Right ventricle myocardium superior (tissue), 1 donor: ENCODE measurements around the gene RANBP3. TPM values are rescaled to one million over a fixed set of nuclear protein-coding genes. Genes with fewer than 3 reads are reported as not detected.
A peak's percentile ranks its signal among the peaks of the same experiment; 100 is the strongest.
"Not testable (repeated sequence)": the region's sequence is repeated elsewhere in the genome, so short reads cannot be mapped to it uniquely, and the experiment has no call there.

Experiments used
- ATAC-seq: fragments of 200-7000 bp; cut with Tn5 transposase; one replicate; pipeline ENCODE4 v1.9.1; 2020; ENCODE audit warnings: mild to moderate bottlenecking; ENCODE audit not compliant: poor library complexity
- DNase-seq: peaks from one replicate; pipeline ENCODE4 v3.0.0-alpha.2; 2020
- intact Hi-C: fragments of 100-400 bp; cut with DNase I; formaldehyde crosslinking; loops from one replicate; pipeline ENCODE4 v1.11.2; 2022
- total RNA-seq: library from RNA; stranded (reverse); fragmentation: NEBNext Ultra II Directional; extraction: Animal tissue kit (Norgen Biotek cat#: 25700); gene quantifications from one replicate; pipeline ENCODE4 v1.2.1, GENCODE V29; 2021
- donor health status: DM: no; HTN: yes; CAD: no; lungs with severe emphysema.

Gene RANBP3
- total RNA-seq, 1 donor from 2014 or later, result 57.4 TPM

DNA sequence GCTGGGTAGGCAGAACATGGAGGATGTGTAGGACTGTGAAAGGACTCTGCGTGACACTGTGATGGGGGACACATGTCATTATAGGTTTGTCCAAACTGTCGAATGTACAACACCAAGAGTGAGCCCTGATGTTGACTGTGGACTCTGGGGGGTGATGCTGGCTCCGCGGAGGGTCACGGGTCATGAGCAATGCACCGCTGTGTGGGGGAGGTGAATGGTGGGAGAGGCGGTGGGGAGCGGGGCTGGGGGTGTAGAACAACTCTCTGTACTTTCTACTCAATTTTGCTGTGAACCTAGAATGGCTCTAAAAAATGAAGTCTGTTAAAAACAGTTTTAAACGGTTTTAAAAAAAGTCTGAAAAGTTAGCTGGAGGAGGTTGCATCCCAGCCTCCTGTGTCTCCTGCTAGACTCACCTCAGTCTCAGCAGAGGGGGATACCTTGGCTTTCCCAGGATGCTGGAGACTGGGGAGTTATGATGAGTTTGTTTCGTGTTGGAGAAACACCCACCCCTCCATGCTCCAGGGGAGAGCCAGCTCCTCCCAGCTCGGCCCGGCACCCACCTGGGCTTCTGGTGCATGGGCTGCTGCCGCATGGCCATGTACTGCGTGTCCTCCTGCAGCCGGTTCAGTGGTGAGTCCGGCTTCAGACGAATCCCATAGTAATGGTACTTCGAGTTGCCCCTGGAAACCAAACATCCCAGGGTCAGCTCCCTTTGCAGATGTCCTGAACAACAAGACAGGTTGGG is 34.7 kb upstream of the RANBP3 start:
- DNase-seq (peak; percentile 7), ATAC-seq (no peak)
- intact Hi-C loops, result no loop called here

GRCh38 chr19:6011794-6012193 is 33.9 kb upstream of the RANBP3 start:
- peak; percentile 13 for DNase-seq
- intact Hi-C loops, result no loop called here
- no peak for ATAC-seq

GRCh38 chr19:6011206-6011605 is 33.3 kb upstream of the RANBP3 start:
- DNase-seq (peak; percentile 19), ATAC-seq (no peak)
- intact Hi-C loops, result no loop called here

GRCh38 chr19:6010107-6010506 is 32.2 kb upstream of the RANBP3 start:
- ATAC-seq, result no peak
- intact Hi-C loops, result no loop called here
- DNase-seq, result peak; percentile 9

GRCh38 chr19:6007866-6008265 is 29.9 kb upstream of the RANBP3 start:
- intact Hi-C loops, result no loop called here
- DNase-seq (no peak), ATAC-seq (no peak)

DNA sequence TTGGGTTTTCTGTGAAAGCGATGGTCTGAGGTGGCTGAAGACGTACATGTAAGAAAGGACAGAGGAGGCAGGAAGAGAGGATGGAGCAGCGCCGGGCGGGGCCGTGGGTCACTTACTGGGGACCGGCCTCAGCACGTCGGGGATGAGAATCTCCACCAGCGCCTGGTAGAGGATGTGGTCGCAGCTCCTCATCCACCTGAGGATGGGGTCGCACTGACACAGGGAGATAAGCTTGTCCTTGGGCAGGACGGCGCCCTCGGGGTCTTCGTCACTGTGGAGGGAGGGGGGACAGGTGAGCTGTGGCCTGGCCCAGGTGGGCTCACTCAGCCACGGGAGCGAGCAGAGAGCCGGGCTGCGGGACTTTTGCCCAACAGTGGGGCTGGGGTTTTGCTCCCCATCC is 29.0 kb upstream of the RANBP3 start:
- DNase-seq (no peak), ATAC-seq (no peak)
- intact Hi-C loops, result no loop called here

GRCh38 chr19:6006070-6006446 is 28.1 kb upstream of the RANBP3 start:
- ATAC-seq, DNase-seq, intact Hi-C loops: not testable (repeated sequence)

- no peak for DNase-seq
- intact Hi-C loops, result no loop called here
- no peak for ATAC-seq
Observed at GRCh38 chr19:6005321-6006069, 27.6 kb upstream of the RANBP3 start.

GRCh38 chr19:6003976-6004375 is 26.0 kb upstream of the RANBP3 start:
- ATAC-seq (no peak), DNase-seq (no peak)

DNA sequence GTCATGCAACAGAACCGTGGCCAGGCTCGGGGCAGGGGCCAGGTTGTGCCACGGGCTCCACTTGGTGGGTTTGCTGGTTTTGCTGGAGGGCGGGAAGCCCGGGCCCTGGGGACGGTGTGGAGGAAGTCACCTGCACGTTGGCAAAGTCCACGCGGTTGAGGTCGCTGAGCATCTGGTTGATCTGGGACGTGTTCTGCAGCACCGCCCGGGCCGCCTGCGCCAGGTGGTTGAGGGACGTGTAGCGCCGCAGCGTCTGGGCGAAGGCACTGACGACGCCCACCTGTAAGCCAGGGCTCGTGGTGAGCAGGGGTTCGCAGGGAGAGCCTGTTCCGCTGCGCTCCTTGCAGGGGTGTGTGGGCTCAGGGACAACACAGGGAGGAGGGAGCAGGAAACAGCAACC is 24.7 kb upstream of the RANBP3 start:
- ATAC-seq (no peak), DNase-seq (no peak)
- intact Hi-C loops, result no loop called here

More at GRCh38 chr19:6003976-6004375, 26.0 kb upstream of the RANBP3 start:
- intact Hi-C loops, result no loop called here

DNA sequence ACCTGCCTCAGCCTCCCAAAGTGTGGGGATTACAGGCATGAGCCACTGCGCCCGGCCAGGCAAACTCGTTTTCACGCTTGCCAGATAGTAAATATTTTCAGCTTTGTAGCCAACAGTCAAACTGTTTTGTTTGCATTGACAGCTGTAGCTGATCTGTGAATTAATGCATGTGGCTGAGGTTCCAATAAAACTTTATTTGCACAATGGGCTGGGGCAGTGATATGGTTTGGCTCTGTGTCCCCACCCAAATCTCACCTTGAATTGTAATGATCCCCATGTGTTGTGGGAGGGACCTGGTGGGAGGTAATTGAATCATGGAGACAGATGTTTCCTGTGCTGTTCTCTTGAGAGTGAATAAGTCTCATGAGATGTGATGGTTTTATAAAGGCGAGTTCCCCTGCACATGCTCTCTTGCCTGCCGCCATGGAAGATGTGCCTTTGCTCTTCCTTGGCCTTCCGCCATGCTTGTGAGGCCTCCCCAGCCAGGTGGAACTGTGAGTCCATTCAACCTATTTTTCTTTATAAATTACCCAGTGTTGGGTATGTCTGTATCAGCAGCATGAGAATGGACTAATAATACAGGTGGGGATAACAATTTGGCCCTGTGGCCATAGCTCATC is 22.4 kb upstream of the RANBP3 start:
- intact Hi-C loops, result no loop called here
- DNase-seq (no peak), ATAC-seq (no peak)

DNA sequence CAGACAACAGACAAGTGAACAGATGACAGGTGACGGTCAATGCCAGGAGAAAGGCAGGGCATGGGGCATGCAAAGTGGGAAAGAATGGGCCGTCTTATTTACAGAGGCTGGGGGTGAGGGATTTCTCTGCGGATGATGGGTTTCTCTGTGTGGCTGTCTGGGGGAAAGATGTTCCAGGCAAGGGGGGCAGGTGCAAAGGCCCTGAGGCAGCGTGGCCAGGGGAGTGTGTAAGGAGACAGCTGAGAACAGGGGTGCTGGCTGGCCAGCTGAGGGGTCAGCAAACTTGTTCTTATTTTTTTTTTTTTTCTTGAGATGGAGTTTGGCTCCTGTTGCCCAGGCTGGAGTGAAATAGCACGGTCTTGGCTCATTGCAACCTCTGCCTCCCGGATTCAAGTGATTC is 21.8 kb upstream of the RANBP3 start:
- DNase-seq (no peak), ATAC-seq (no peak)
- intact Hi-C loops, result no loop called here

DNA sequence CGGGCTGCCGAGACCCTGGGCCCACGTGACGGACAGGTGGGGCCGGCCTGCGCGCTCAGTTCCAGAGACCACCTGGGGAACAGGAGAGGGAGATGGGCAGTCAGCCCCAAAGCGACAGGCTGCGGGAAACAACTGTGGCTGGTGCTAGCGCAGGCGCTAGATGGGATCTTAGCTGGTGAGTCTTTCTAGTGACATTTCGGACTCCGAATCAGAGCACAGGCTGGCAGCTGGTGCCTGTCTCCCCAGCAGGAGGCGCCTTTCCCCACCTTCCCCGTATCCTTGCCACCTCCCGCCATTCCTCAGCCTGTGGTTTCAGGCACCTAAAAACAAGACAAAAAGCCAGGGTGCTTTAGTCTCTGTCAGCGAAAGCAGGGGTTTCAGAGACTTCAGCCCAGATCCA is 19.4 kb upstream of the RANBP3 start:
- no peak for DNase-seq
- no peak for ATAC-seq
- intact Hi-C loops, result no loop called here

DNA sequence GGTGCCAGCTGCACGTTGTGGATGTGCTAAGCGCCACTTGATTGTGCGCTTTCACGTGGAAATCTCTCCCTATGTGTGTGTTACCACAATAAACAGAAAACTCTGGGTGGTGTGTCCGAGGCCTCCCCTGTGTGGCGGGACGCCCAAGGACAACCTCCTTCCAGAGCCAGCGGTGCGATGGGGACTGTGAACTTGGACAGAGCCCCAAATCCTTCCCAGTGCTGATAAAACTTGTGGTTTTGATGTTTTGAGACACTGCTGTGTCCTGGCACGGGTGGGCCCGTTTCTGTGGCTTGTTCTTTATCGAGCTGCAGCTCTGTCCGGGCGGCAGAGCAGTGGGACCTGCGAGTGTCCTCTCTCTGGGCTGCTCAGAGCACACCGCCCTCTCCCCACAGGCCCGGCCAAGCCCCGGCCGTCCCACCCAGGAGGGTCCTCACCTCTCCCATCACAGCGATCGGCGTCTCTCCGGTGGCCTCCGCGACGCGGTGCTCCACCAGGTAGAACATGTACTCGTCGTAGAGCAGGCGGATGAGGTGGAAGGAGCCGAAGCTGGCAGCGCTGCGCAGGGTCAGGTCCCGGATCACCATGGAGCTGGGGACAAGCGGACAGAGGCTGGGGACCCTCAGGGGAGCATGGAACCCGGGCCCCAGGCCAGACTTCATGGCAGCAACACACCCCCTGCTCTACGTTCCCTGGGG is 18.8 kb upstream of the RANBP3 start:
- intact Hi-C loops, result no loop called here
- no peak for ATAC-seq
- DNase-seq, result no peak

GRCh38 chr19:5996102-5996501 is 18.2 kb upstream of the RANBP3 start:
- DNase-seq, result no peak
- intact Hi-C loops, result no loop called here
- ATAC-seq, result no peak

- ATAC-seq (no peak), DNase-seq (no peak)
- intact Hi-C loops, result no loop called here
Observed at GRCh38 chr19:5995606-5996005, 17.7 kb upstream of the RANBP3 start.

DNA sequence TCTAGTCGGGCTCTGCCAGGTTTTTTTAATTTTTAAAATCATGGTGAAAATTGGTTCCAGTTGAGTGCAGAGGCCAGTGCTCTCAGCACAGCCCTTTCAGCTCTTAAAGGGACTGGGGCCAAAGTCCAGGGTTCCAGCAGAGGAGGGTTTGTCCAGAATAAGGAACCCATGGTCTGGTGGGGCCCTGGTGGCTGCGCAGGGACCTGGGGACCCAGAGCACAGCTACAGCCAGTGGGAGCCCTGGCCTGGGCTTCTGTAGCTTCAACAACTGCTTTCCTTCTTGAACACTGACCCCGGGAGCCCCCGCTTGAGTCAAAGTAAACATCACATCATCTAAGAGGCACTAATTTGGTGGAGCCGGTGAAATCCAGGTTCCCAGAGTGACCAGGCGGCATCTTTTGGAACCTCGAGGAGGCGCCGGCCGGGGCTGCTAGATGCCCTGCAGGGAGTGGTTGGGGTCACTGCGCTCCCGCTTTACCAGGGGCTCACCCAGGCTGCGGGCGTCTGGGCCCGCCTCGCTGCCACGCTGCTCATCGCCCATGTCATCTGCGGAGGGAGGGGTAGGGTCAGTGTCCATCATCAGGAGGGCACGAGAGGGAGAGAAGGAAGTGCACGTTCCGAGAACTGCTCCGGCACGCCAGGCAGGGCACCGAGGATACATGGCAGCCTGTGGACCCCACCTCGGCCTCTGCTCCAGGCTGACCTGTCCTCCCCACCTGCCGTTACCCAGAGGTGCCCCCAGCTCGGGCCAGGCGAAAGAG is 16.6 kb upstream of the RANBP3 start:
- DNase-seq, result no peak
- ATAC-seq, result no peak
- intact Hi-C loops, result no loop called here

DNA sequence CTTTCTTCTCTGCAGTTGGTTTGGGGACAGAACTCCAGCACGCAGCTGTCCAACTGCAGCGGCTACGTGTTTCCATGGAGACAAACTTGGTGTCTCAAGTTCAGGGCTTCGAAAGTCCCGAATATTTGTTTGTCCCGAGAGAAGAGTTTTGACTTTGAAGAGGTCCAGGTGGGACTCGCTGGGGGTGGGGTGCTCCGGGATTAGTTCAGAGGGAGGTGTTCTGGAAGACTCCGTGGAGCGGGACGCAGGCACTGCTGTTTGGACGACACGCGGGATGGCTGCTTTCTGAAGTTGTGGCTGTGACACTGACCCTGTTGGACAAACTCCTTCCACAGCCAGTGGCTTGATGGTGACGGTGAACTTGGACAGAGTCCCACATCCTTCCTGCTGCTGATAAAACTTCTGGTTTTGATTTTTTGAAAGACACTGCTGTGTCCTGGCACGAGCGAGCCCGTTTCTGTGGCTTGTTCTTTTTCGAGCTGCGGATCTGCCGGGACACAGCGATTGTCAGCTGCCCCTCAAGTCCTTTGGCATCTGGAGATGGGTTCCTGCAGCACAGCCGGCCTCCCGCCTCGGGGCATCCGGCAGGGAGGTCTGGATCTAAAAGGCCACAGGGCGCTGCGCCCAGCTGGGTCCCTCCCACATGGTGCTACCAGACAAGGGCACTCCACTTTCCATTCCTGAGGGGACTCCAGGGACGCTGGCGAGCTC is 15.9 kb upstream of the RANBP3 start:
- DNase-seq (peak; percentile 80), ATAC-seq (peak; percentile 84)
- intact Hi-C loops, result no loop called here
